ENCODE data around the gene TBC1D1.

DNA sequence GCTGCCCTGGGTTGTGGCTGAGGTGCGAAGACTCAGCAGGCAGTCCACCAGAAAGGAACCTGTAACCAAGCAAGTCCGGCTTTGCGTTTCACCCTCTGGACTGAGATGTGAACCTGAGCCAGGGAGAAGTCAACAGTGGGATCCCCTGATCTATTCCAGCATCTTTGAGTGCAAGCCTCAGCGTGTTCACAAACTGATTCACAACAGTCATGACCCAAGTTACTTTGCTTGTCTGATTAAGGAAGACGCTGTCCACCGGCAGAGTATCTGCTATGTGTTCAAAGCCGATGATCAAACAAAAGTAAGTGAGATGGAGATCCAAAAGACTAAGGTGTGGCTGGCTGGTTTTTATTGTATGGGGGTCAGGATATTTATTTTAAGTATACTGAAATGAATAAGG lies 11.3 kb downstream of the TBC1D1 start:
- TF ChIP-seq, protein P1, sequence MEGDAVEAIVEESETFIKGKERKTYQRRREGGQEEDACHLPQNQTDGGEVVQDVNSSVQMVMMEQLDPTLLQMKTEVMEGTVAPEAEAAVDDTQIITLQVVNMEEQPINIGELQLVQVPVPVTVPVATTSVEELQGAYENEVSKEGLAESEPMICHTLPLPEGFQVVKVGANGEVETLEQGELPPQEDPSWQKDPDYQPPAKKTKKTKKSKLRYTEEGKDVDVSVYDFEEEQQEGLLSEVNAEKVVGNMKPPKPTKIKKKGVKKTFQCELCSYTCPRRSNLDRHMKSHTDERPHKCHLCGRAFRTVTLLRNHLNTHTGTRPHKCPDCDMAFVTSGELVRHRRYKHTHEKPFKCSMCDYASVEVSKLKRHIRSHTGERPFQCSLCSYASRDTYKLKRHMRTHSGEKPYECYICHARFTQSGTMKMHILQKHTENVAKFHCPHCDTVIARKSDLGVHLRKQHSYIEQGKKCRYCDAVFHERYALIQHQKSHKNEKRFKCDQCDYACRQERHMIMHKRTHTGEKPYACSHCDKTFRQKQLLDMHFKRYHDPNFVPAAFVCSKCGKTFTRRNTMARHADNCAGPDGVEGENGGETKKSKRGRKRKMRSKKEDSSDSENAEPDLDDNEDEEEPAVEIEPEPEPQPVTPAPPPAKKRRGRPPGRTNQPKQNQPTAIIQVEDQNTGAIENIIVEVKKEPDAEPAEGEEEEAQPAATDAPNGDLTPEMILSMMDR (IDR thresholded peaks at IDR 0.05): no peak
- no peak for TF ChIP-seq POLR2A (IDR thresholded peaks at IDR 0.05)
